A673 (cell line): ENCODE measurements around the gene GRPEL2.

Experiments
- CTCF ChIP-seq: fragments of 300-800, 200-600 bp; sonication (generic); conservative IDR thresholded peaks from 2 replicates; pipeline ENCODE4 v1.5.1; 2017; ENCODE audit warnings: low read depth, mild to moderate bottlenecking, antibody characterized with exemption, low read length, moderate library complexity, mixed read lengths
- EZH2 ChIP-seq: fragments of 200-600 bp; sonication (generic); IDR thresholded peaks from 2 replicates; pipeline ENCODE4 v1.6.1; 2017; ENCODE audit warnings: borderline replicate concordance, low read depth, mild to moderate bottlenecking, mixed read lengths, antibody characterized with exemption, low read length; ENCODE audit not compliant: poor library complexity, severe bottlenecking

- TF ChIP-seq CTCF: no peak
- TF ChIP-seq EZH2: no peak
Observed at GRCh38 chr5:149313151-149313841, 32.0 kb upstream of the GRPEL2 start.
